Pons (tissue), 1 donor: Measurements from ENCODE around the gene C10orf71.
A peak's percentile ranks its signal among the peaks of the same experiment; 100 is the strongest.

Experiments
- DNase-seq: peaks from one replicate; pipeline ENCODE4 v3.0.0-alpha.2; 2016; ENCODE audit warnings: low spot score

C10orf71 gene

DNA sequence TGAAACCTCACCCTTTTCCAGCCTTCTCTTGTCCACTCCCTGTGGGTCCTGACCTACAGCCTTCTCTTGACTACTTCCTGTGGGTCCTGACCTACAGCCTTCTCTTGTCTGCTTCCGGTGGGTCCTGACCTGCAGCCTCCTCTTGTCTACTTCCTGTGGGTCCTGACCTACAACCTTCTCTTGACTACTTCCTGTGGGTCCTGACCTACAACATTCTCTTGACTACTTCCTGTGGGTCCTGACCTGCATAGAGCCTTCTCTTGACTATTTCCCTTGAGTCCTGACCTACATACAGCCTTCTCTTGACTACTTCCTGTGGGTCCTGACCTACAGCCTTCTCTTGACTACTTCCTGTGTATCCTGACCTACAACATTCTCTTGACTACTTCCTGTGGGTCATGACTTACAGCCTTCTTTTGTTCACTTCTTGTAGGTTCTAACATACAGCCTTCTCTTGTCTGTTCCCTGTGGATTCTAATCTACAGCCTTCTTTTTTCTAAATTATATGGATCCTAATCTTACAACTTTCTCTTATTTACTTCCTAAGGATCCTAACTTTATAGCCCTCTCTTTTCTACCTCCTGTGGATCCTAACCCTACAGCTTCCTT, 36.5 kb downstream of the C10orf71 start:
- DNase-seq: no peak

DNA sequence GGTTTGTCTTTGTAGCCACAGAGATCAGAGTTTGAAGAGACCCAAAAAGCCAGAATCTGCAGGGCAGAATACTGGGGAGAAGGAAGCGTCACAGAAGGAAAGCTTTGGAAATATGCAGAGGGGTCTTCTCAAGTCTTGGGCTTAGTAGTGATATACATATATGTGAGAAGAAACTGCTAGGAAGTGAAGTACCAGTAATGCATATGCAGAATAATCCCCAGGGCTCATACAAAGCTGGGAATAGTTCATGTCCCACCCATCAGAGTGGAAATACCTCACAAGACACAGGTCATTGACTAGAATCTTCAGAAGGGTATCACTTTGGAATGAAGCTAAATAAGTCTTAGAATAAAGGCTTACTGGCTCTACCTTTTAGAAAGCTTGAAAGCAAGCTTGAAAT, 39.6 kb downstream of the C10orf71 start:
- no peak for DNase-seq

DNA sequence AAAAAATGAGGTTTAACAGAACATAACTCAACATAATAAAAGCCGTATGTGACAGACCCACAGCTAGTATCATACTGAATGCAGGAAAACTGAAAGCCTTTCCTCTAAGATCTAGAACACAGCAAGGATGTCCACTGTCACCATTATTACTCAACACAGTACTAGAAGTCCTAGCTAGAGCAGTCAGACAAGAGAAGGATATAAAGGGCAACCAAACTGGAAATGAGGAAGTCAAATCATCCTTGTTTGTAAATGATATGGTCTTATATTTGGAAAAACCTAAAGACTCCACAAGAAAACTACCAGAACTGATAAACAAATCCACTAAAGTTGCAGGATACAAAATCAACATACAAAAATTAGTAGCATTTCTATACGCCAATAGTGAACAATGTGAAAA, 45.9 kb downstream of the C10orf71 start:
- no peak for DNase-seq

DNA sequence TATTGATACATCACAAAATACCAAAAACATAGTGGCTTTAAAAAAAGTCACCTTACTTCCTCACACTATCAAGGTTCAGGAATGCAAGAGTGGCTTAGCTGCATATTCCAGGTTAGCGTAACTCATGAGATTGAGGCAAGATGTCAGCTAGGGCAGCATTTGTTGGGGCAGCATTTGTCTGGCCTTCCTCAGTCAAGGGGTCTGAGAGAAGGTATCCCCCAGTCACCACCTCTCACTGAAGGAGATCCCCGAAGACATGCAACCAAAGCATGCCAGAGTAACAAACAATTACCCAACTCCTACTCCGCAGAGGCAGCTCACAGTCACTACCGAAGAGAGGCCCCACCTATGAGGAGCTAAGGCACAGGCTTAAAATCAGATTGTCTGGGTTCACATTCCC, 48.4 kb downstream of the C10orf71 start:
- DNase-seq: no peak

DNA sequence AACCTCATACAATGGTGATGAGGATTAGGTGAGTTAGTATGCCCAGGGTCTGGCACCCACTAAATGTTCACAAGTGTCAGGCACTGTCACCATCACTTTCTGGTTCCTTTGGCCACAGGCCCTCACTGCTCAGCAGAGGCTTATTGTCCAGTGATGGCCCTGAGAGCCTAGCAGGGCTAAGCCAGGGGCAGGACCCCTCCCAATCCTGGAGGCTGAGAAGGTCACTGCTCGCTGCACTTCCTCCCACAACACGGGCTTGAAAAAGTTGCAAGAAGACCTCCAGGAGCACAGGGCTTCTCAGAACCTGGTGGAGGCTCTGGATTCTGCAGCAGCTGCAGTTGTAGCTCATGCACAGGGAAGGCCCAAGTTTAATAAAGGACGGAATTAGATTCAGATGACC, 48.9 kb downstream of the C10orf71 start:
- DNase-seq: no peak

DNA sequence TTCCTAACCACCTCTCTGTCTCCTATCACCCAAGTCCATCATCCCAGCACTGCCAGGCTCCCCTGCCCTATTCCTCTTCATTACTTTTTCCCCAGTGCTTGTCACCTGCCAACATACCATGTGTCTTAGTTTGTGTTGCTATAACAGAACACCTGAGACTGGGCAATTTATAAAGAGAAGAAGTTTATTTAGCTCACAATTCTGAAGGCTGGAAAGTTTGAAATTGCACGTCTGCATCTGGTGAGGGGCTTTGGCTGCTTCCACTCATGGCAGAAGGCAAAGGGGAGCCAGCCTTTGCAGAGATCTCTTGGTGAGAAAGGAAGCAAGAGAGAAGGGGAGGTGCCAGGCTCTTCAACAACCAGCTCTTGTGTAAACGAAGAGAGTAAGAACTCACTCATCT, 49.6 kb downstream of the C10orf71 start:
- DNase-seq: no peak

DNA sequence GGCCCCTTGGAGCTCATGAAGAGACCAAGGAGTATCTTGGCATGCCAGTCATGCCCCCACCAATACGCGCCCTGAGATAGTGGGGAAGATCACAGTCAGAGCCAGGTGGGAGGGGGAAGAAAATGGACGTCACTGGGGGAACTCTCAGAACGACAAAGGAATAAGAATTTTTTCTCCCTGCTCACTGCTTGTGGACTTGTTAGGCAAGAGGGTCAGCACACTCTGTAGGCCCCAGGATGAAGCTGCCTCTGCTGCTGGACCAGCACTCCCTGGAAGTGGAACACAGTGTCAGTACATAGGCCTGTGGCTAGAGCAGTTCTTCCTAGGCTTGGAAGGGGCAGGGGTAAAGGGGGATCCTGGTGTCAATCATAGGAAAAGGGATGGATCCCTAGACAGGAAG, 50.4 kb downstream of the C10orf71 start:
- DNase-seq: no peak

DNA sequence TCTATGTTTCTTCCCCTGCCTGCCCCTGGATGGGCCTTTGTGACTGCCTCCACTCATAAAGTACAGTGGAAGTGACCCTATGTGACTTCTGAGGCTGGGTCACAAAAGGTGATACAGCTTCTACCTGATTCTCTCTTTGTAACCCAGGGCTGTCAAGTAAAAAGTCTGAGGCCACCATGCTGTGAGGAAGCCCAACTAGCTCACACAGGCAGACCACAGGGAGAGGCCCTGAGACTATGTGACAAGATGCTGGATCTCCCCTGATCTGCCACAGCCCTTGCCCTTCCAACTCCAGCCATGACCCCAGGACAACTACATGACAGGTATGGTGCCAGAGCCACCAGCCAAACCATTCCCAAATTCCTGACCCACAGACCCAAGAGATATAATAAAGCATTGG, 51.2 kb downstream of the C10orf71 start:
- DNase-seq: no peak

DNA sequence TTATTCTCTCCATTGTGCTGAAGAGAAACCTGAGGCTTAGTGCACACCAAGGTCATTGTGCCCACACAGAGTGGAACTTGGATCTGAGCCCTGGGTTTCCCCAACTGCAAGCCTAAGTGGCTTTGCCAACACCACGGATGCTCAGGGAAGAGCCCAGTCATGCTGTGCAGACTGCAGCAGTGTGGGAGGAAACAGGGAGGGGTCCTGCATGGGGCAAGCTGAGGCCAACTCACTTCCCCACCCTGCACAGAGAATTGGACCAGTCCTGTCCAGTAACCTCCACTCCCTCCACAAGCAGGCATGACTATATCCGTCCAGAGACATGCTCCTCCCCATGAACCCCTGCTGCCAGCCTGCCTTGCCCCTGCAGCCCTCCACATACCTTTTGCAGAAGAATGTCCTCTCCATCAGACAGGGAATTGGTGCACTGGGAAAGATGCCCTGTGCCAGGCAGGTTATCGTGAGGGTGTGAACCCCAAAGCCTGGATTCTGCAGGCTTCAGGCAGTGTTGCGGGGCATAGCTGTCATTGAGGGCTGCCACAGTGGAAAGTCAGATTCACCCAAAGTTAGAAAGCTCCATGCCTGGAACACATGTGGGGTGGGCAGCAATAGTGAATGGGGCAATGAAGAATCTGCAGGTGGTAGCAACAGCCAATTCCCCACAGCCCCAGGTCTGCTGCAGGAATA, 52.0 kb downstream of the C10orf71 start:
- DNase-seq: no peak

DNA sequence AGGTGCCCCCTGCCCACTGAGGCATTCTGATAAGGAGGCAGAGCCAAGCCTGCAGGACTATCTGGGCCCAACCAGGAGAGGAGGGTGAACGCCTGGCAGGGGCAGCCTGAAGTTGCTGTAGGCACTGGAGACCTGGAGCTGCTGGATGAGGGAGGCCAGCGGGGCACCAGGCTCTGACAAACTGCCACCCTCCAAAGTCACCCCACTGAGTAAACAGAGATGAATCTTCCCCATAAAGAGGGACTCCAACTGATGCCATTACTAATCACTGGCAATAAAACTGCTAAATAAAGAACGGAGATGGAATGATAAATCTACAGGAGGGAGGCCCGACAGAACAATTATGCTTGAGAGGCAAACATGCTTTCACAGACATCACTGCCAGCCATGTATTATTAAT, 52.7 kb downstream of the C10orf71 start:
- no peak for DNase-seq

DNA sequence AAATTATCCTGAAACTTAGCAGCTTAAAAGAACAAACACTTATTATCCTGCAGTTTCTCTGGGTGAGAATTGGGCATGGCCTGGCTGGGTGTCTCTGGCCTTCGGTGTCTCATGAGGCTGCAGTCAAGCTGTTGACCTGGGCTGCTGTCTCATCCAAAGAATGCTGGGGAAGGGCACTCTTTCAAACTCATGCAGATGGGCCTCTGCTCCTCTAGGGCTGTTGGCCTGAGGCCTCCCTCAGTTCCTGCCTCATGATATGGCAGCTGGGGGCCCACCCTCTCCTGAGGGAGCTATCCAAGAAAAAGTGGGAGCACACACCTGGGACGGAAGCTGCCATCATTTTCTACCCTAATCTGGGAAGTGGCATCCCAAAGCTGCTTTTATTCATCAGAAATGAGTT, 53.4 kb downstream of the C10orf71 start:
- no peak for DNase-seq

DNA sequence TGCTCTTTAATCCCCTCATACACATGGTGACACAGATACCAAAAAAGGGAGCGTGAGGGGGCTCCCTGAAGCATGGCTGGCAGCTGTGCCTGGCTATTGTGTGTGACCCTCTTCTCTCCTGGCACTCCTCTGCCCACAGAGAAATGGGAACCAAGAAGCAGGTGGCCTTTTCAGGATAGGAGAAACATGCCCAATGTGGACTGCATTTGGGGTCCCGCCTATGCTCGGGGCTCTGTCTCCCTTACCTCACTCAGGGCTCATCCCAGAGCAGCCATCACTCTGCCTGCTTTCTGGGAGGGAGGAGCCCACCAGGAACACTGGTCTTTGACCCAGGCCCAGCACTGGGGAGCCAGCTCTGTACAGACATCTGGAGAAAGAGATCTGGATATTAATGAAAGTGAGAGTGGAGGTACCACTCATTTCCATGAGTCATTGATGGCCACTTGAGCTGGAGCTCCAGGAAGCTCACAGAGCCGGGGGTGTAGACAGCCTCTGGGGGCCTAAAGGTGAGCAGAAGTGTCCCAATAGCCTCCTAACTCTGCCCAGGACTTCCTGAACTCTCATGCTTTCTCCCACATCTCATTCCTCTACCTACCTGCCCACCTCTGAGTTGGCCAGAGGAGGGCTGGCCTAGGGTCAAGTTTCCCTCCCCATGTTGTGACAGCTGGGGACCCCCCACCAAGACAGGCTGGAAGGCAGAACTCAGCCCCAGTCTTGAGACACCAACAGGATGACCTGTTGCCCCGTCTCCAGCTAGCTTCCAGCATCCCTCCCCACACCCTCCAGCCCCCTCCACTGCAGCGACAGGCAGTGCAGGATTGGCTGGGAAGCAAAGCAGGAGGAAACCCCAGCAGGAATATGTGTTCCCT, 54.3 kb downstream of the C10orf71 start:
- DNase-seq: no peak

DNA sequence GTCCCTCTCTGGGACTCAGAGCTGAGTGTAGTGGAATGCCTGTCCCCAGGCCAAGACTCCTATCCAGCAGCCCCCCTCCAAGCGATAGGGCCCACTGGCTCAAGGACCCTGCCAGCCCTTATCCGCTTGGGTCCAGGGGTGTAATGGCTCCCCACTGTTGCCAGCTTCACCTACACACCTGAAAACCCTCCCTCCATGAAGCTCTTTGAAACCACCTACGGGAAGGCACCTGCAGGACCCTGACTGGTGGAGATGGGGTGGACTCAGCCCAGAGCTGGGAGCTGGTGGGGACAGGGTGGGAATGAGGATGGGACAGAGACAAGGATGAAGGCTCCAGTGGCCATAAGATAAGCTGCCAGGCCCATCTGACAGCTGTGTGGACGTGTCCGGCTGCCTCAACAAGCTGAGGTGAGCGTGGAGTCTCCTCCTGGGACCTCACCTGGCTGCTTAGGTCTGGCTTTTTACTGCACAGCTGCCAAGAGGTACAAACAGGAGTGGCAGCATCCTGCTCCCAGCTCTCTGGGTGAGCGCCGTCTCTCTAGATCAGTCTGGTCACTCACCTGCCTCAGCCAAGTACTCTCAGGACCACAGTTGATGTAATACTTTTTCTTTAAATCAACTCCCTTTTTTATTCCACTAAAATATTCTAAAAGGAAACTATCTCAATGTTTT, 55.1 kb downstream of the C10orf71 start:
- DNase-seq: no peak

DNA sequence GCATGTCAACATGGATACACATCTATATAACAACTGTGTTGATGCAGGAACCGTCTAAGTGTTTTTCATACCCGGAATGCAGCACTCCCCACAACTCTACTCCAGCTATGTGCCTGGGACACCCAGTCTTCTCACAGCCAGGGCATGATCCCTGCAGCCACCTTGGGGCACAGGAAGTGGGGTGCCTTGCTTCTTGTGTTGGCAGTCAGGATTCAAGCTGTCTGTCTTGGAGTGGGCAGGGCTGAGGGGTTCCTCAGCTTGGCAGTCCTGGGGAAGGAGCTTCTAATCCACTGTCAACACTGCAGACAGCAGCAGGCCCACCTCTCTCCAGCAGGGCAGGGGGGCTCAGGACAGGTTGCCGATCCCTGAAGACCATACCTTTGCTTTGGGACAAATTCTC, 55.6 kb downstream of the C10orf71 start:
- no peak for DNase-seq

DNA sequence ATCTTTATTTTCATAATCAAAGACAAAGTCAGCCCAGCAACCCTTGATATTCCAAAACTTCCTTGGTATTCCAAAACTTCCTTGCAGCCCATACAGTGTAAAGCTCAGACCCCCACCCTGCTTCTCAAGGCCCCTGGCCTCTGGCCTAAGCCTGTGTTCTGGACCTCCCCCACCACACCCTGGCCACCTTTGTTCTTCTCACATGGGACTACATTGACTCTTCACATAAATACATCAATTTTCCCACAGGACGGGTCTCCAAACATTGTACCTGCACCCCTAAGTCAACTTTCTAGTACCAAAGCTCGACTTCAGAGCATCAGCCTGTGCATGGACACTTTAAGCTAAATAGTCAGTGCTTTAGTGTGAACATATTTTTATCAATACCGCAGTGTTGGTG, 56.3 kb downstream of the C10orf71 start:
- no peak for DNase-seq

DNA sequence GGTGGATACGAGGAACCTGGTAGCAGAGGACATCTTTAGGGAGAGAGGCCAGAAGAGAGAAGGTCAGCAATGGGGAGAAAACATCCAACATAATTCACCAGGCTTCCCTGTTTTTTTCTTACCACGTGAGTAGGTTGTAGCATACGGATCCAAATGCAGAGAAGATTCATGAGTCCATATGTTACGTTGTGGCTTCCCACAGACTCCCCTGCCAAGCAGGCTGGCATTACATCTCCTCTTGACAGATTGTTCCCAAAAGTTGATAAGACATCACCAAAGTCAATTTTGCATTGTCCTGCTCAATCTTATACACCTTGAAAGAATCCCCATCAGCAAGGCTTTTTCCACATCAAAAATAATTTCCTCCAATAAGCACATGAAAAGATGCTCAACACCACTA, 57.2 kb downstream of the C10orf71 start:
- no peak for DNase-seq

DNA sequence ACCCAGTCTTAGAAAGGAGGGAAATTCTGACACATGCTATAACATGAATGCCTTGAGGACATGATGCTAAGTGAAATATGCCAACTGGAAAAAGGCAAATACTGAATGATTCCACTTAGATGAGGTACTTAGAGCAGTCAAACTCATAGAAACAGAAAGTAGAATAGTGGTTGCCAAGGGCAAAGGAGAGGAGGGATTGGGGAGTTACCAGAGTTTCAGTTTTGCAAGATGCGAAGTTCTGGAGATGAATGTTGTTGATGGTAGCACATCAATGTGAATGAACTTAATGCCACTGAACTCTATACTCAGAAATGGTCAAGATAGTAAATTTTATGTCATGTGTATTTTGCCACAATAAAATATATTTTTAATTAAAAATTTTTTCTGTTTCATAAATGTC, 58.0 kb downstream of the C10orf71 start:
- DNase-seq: no peak

DNA sequence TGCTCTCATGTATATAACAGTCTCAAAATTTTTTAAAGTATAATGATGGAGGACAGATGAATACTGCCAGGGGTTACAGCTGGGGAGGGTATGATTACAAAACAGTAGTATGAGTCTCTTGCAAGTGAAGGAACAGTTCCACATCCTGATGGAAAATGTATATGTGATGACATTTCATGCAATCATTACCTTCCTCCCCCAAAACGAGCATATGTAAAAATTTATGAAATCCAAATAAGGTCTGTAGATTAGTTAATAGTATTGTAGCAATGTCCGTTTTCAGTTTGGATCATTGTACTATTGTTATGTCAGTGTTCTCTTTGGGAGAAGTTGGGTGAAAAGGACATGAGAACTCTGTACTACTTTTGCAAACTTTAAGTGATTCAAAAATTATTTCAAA, 58.9 kb downstream of the C10orf71 start:
- no peak for DNase-seq

DNA sequence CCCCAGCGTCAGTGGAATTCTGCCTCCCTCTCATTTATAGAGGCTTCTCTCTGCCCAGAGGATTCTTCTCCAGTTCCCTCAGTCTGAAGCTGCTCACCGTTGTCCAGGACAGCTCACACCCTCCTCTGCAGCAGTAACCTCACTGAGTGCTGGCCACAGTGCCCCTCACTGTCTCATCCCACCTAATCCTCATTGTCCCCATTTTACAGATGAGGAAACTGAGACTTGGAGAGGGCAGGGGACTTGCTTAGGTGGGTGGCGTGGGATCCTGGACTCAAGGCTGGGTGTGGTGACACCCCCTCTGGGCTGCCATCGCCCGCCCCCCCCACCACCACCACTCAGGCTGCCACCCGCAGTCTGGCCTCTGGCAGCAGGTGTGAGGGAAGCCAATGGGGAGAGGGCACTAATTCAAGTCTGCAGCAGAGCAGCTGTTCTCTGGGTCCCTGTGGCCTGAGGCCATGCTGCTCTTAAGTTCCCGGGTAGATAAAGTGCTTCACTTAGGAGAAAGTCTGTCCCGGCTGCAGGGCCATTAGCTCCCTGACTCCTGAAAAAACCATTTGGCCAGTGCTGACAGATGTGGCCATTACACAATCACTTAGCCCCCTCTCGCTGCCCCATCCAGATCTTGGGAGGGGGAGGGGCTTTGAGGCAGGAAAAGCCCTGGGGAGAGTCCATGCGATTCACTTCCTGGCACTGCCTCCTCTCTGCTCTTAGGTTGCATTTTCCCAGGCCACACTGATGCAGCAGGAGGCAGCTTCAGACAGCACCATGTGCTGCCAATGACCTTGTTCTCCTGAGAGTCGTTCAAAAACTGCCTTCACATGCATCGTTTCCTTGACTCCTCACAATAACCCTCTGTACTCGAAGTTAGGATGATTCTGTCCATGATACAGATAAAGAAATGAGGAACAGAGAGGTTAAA, 60.6 kb downstream of the C10orf71 start:
- DNase-seq: peak; percentile 9

DNA sequence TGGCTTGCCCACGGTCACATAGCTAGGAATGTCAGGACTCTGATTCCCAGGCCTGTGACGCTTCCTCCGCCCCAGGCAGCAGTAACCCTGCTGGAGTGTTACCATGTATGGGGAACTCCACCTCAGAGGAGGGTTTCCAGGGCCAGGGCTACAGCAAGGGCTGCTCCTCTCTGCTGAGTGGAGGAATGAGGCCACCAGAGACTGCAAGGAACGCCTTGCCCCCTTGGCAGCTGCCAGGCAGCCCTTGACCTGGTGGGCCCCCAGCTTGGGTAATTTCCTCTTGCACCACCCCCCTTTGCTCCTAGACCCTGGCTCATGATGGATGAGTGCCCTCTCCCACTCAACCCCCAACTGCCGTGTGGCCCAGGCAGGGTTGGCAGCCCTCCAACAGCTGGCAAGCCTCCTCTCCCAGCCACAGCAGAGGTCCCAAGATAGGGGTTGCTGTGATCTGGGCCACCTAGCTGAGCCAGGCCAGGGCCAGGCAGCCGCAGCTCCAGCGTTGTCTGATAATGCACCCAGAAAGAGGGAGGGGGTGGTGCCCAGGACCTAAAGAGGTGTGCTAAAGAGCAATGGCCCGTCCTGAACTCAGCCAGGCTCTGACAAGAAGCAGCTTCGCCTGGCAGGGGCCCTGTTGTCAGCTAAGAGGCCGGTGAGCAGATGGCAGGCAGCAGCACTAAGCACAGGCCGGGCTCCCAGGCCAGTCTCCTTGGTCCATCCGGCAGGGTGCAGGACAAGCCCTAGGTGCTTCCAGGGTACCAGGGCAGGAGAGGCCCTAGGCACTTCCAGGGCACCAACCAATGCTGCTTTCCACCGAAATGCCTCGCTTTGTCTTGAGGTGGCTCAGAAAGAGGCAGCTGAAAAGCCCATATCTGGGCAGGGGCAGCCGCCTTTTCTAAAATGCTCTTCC, 61.6 kb downstream of the C10orf71 start:
- DNase-seq: no peak

DNA sequence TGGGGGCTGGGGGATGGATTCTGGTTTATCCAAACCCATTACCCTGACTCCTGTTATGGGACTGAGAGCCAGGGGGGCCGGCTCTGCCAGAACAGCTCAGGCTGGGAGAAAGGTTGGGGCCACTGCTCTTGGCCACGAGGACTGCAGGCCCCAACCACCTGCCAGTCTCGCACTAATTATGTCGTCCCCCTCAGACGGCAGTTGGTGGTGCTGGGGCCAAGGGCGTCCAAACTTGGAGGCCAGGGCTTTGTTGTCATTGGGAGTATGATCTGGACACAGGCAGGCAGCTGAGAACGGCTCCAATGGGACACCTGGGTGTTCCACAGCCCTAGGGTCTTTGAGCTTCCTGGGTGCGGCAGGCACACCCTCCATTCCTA, 62.2 kb downstream of the C10orf71 start:
- no peak for DNase-seq
